ENCODE results near the gene CCT3. TPM values are rescaled to one million over a fixed set of nuclear protein-coding genes. Genes with fewer than 3 reads are reported as not detected.
"Not testable (repeated sequence)": the region's sequence is repeated elsewhere in the genome, so short reads cannot be mapped to it uniquely, and the experiment has no call there.

Gene CCT3
- polyA plus RNA-seq, 3 donors: 386 to 411 (median 410) TPM

- no peak for DNase-seq (ENCODE audit: low read depth in 3 of 3, low spot score in 2 of 3)
These were observed 822 bp downstream of the CCT3 start for GRCh38 chr1:156337052-156337887.

- no peak for DNase-seq (ENCODE audit: low read depth in 3 of 3, low spot score in 2 of 3)
These were observed 1.9 kb downstream of the CCT3 start for GRCh38 chr1:156336242-156336641.

- DNase-seq (ENCODE audit: low read depth in 3 of 3, low spot score in 2 of 3): not testable (repeated sequence)
These were observed 14.9 kb downstream of the CCT3 start for GRCh38 chr1:156323179-156323578.

- DNase-seq (ENCODE audit: low read depth in 3 of 3, low spot score in 2 of 3): no peak
These were observed 17.5 kb downstream of the CCT3 start for GRCh38 chr1:156320560-156320959.

GRCh38 chr1:156319664-156320063 lies 18.4 kb downstream of the CCT3 start:
- DNase-seq (ENCODE audit: low read depth in 3 of 3, low spot score in 2 of 3): no peak

GRCh38 chr1:156316909-156317308 lies 21.2 kb downstream of the CCT3 start:
- no peak for DNase-seq (ENCODE audit: low read depth in 3 of 3, low spot score in 2 of 3)

- no peak for DNase-seq (ENCODE audit: low read depth in 3 of 3, low spot score in 2 of 3)
These were observed 27.1 kb downstream of the CCT3 start for GRCh38 chr1:156310962-156311361.

GRCh38 chr1:156308078-156308477 lies 30.0 kb downstream of the CCT3 start:
- DNase-seq (ENCODE audit: low read depth in 3 of 3, low spot score in 2 of 3): no peak

GRCh38 chr1:156305215-156305614 lies 32.9 kb downstream of the CCT3 start:
- DNase-seq (ENCODE audit: low read depth in 3 of 3, low spot score in 2 of 3): no peak

GRCh38 chr1:156303241-156303640 lies 34.9 kb downstream of the CCT3 start:
- no peak for DNase-seq (ENCODE audit: low read depth in 3 of 3, low spot score in 2 of 3)

GRCh38 chr1:156298852-156299357 lies 39.2 kb downstream of the CCT3 start, which contains the start of gene VHLL:
TSS of gene VHLL (minus strand) at chr1:156299307. CDS start at chr1:156299189, 118 bp downstream.
- no peak for DNase-seq (ENCODE audit: low read depth in 3 of 3, low spot score in 2 of 3)

- DNase-seq (ENCODE audit: low read depth in 3 of 3, low spot score in 2 of 3): peak in 1 of 3 donors; percentile 47
These were observed 42.6 kb downstream of the CCT3 start, which contains the start of gene GLMP for GRCh38 chr1:156295391-156295947. TSS of gene GLMP (minus strand) at chr1:156295679. CDS start at chr1:156295645, 34 bp downstream.

- DNase-seq (ENCODE audit: low read depth in 3 of 3, low spot score in 2 of 3): no peak
These were observed 44.2 kb downstream of the CCT3 start for GRCh38 chr1:156293895-156294294.

- DNase-seq (ENCODE audit: low read depth in 3 of 3, low spot score in 2 of 3): no peak
These were observed 45.0 kb downstream of the CCT3 start for GRCh38 chr1:156293098-156293434.

GRCh38 chr1:156291226-156292061 lies 46.6 kb downstream of the CCT3 start:
- peak in 2 of 3 donors; percentile 61 to 62 for DNase-seq (ENCODE audit: low read depth in 3 of 3, low spot score in 2 of 3)

GRCh38 chr1:156289857-156290256 lies 48.2 kb downstream of the CCT3 start:
- no peak for DNase-seq (ENCODE audit: low read depth in 3 of 3, low spot score in 2 of 3)

GRCh38 chr1:156286061-156286460 lies 52.0 kb downstream of the CCT3 start:
- no peak for DNase-seq (ENCODE audit: low read depth in 3 of 3, low spot score in 2 of 3)

- DNase-seq (ENCODE audit: low read depth in 3 of 3, low spot score in 2 of 3): no peak
These were observed 52.7 kb downstream of the CCT3 start for GRCh38 chr1:156285437-156285836.

- DNase-seq (ENCODE audit: low read depth in 3 of 3, low spot score in 2 of 3): no peak
These were observed 53.3 kb downstream of the CCT3 start for GRCh38 chr1:156284757-156285156.

GRCh38 chr1:156284112-156284511 lies 54.0 kb downstream of the CCT3 start, which contains the start of gene TMEM79:
TSS of gene TMEM79 (plus strand) at chr1:156284325. CDS start at chr1:156285227, 902 bp downstream.
- DNase-seq (ENCODE audit: low read depth in 3 of 3, low spot score in 2 of 3): no peak

GRCh38 chr1:156283521-156283920 lies 54.6 kb downstream of the CCT3 start:
- DNase-seq (ENCODE audit: low read depth in 3 of 3, low spot score in 2 of 3): no peak

Data from right renal cortex interstitium (tissue), 3 donors.